Central memory CD8-positive, alpha-beta T cell (primary cell): ENCODE data around the gene LRRC47.

Source experiments
- ATAC-seq: fragments of 150-1000 bp; cut with Tn5 transposase; replicated peaks from 2 replicates; pipeline ENCODE4 v1.10.0; 2022; ENCODE audit warnings: mild to moderate bottlenecking, moderate FRiP score, moderate number of reproducible peaks; ENCODE audit not compliant: poor library complexity, severe bottlenecking; ENCODE audit errors: extremely low read depth
- DNase-seq, 2 donors: peaks; one replicate each; pipeline ENCODE4 v3.0.0; 2021; ENCODE audit warnings: low spot score in 2 of 2
- H3K27ac Mint-ChIP-seq: one replicate; pipeline ENCODE4 v1.8.0; 2022; ENCODE audit warnings: low read depth, mild to moderate bottlenecking, moderate library complexity, mixed read lengths
- H3K27me3 Mint-ChIP-seq: one replicate; pipeline ENCODE4 v1.8.0; 2022; ENCODE audit warnings: mixed read lengths
- H3K36me3 Mint-ChIP-seq: one replicate; pipeline ENCODE4 v1.8.0; 2022; ENCODE audit warnings: mild to moderate bottlenecking, moderate library complexity, mixed read lengths; ENCODE audit not compliant: insufficient read depth
- H3K4me1 Mint-ChIP-seq: one replicate; pipeline ENCODE4 v1.8.0; 2022; ENCODE audit warnings: mixed read lengths
- H3K4me3 Mint-ChIP-seq: one replicate; pipeline ENCODE4 v1.8.0; 2022; ENCODE audit warnings: mild to moderate bottlenecking, moderate library complexity, mixed read lengths
- H3K9me3 Mint-ChIP-seq: one replicate; pipeline ENCODE4 v1.8.0; 2022; ENCODE audit warnings: mixed read lengths

LRRC47 gene

GRCh38 chr1:3822421-3822820 is 26.1 kb upstream of the LRRC47 start:
- Mint-ChIP-seq H3K27me3 (no peaks in the 10 kb centered on the region), H3K36me3 (peaks cover 18% of the 10 kb centered on the region), H3K4me3 (no peak overlapping the region), H3K4me1 (peaks cover 6% of the 10 kb centered on the region), H3K9me3 (no peaks in the 10 kb centered on the region), H3K27ac (peak overlapping the region; percentile 49)
- ATAC-seq (no peak), DNase-seq (no peak)

- ATAC-seq (no peak), DNase-seq (no peak)
- Mint-ChIP-seq H3K27me3 (no peaks in the 10 kb centered on the region), H3K27ac (peak overlapping the region; percentile 49), H3K4me1 (peaks cover 6% of the 10 kb centered on the region), H3K36me3 (peaks cover 18% of the 10 kb centered on the region), H3K4me3 (no peak overlapping the region), H3K9me3 (no peaks in the 10 kb centered on the region)
Measured at GRCh38 chr1:3821908-3822307, 25.6 kb upstream of the LRRC47 start.

GRCh38 chr1:3821447-3821846 is 25.1 kb upstream of the LRRC47 start:
- Mint-ChIP-seq H3K9me3 (no peaks in the 10 kb centered on the region), H3K4me1 (peaks cover 6% of the 10 kb centered on the region), H3K27me3 (no peaks in the 10 kb centered on the region), H3K4me3 (no peak overlapping the region), H3K36me3 (peaks cover 18% of the 10 kb centered on the region), H3K27ac (peak overlapping the region; percentile 49)
- DNase-seq (no peak), ATAC-seq (no peak)

- Mint-ChIP-seq H3K27me3 (no peaks in the 10 kb centered on the region), H3K4me1 (peaks cover 6% of the 10 kb centered on the region), H3K36me3 (peaks cover 17% of the 10 kb centered on the region), H3K9me3 (no peaks in the 10 kb centered on the region), H3K4me3 (no peak overlapping the region), H3K27ac (no peak overlapping the region)
- ATAC-seq (no peak), DNase-seq (no peak)
Measured at GRCh38 chr1:3821004-3821403, 24.7 kb upstream of the LRRC47 start.

- H3K4me1 Mint-ChIP-seq: peaks cover 6% of the 10 kb centered on the region
- ATAC-seq (no peak), DNase-seq (no peak)
- no peak overlapping the region for H3K4me3 Mint-ChIP-seq
- no peak overlapping the region for H3K27ac Mint-ChIP-seq
- no peaks in the 10 kb centered on the region for H3K27me3 Mint-ChIP-seq
- H3K9me3 Mint-ChIP-seq: no peaks in the 10 kb centered on the region
- peaks cover 15% of the 10 kb centered on the region for H3K36me3 Mint-ChIP-seq
Measured at GRCh38 chr1:3820316-3820715, 24.0 kb upstream of the LRRC47 start.

- Mint-ChIP-seq H3K27me3 (no peaks in the 10 kb centered on the region), H3K27ac (no peak overlapping the region), H3K4me3 (no peak overlapping the region), H3K4me1 (peaks cover 6% of the 10 kb centered on the region), H3K36me3 (peaks cover 19% of the 10 kb centered on the region), H3K9me3 (no peaks in the 10 kb centered on the region)
- ATAC-seq: no peak
- DNase-seq: no peak
Measured at GRCh38 chr1:3819771-3820200, 23.5 kb upstream of the LRRC47 start.

- ATAC-seq (no peak), DNase-seq (no peak)
- Mint-ChIP-seq H3K4me3 (no peak overlapping the region), H3K27ac (no peak overlapping the region), H3K27me3 (no peaks in the 10 kb centered on the region), H3K36me3 (peaks cover 23% of the 10 kb centered on the region), H3K9me3 (no peaks in the 10 kb centered on the region), H3K4me1 (peaks cover 6% of the 10 kb centered on the region)
Measured at GRCh38 chr1:3817821-3818597, 21.7 kb upstream of the LRRC47 start.

- peaks cover 23% of the 10 kb centered on the region for H3K36me3 Mint-ChIP-seq
- no peak for DNase-seq
- peaks cover 6% of the 10 kb centered on the region for H3K4me1 Mint-ChIP-seq
- H3K27ac Mint-ChIP-seq: no peak overlapping the region
- H3K9me3 Mint-ChIP-seq: no peaks in the 10 kb centered on the region
- no peaks in the 10 kb centered on the region for H3K27me3 Mint-ChIP-seq
- no peak overlapping the region for H3K4me3 Mint-ChIP-seq
- no peak for ATAC-seq
Measured at GRCh38 chr1:3817138-3817740, 20.9 kb upstream of the LRRC47 start.

GRCh38 chr1:3816331-3817137 is 20.2 kb upstream of the LRRC47 start:
- Mint-ChIP-seq H3K4me3 (no peak overlapping the region), H3K4me1 (peaks cover 6% of the 10 kb centered on the region), H3K27ac (no peak overlapping the region), H3K27me3 (no peaks in the 10 kb centered on the region), H3K9me3 (no peaks in the 10 kb centered on the region), H3K36me3 (peaks cover 23% of the 10 kb centered on the region)
- no peak for ATAC-seq
- no peak for DNase-seq

GRCh38 chr1:3814771-3815561 is 18.7 kb upstream of the LRRC47 start:
- peaks cover 22% of the 10 kb centered on the region for H3K36me3 Mint-ChIP-seq
- no peak overlapping the region for H3K4me3 Mint-ChIP-seq
- H3K9me3 Mint-ChIP-seq: no peaks in the 10 kb centered on the region
- DNase-seq (no peak), ATAC-seq (no peak)
- no peak overlapping the region for H3K27ac Mint-ChIP-seq
- peaks cover 10% of the 10 kb centered on the region for H3K4me1 Mint-ChIP-seq
- no peaks in the 10 kb centered on the region for H3K27me3 Mint-ChIP-seq

GRCh38 chr1:3814065-3814464 is 17.8 kb upstream of the LRRC47 start:
- no peak for ATAC-seq
- no peak for DNase-seq
- H3K4me1 Mint-ChIP-seq: peaks cover 12% of the 10 kb centered on the region
- H3K27me3 Mint-ChIP-seq: no peaks in the 10 kb centered on the region
- H3K9me3 Mint-ChIP-seq: no peaks in the 10 kb centered on the region
- peaks cover 18% of the 10 kb centered on the region for H3K36me3 Mint-ChIP-seq
- H3K27ac Mint-ChIP-seq: no peak overlapping the region
- H3K4me3 Mint-ChIP-seq: no peak overlapping the region

GRCh38 chr1:3811595-3811911 is 15.3 kb upstream of the LRRC47 start:
- H3K27ac Mint-ChIP-seq: peak overlapping the region; percentile 49
- peaks cover 18% of the 10 kb centered on the region for H3K36me3 Mint-ChIP-seq
- no peaks in the 10 kb centered on the region for H3K9me3 Mint-ChIP-seq
- H3K27me3 Mint-ChIP-seq: no peaks in the 10 kb centered on the region
- no peak overlapping the region for H3K4me3 Mint-ChIP-seq
- DNase-seq (no peak), ATAC-seq (no peak)
- H3K4me1 Mint-ChIP-seq: peaks cover 7% of the 10 kb centered on the region
